ENCODE data around the gene UBE2H. TPM values are rescaled to one million over a fixed set of nuclear protein-coding genes. Genes with fewer than 3 reads are reported as not detected.

UBE2H gene
- total and polyA plus RNA-seq, 2 of the 4 experiments (the other 2 are of a cell fraction): 34.6 to 49.4 TPM

DNA sequence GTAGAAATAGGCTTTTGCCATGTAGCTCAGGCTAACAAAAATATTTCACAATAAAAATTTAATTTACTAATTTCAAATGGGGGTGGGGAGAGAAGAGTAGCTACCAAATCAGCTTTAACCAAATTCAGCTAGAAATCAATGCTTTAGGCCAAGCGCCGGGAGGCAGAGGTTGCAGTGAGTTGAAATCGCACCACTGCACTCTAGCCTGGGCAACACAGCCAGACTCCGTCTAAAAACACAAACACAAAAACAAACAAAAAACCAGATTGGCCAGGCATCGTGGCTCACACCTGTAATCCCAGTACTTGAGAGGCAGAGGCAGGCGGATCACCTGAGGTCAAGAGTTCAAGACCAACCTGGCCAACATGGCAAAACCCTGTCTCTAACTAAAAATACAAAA lies 9.4 kb downstream of the UBE2H start:
- Histone ChIP-seq H4K5ac (ENCODE audit: low read depth, low read length) (no peak overlapping the region), H3K18ac (ENCODE audit: low read depth, low read length) (no peak overlapping the region), H3K9ac (ENCODE audit: low read depth, low read length) (no peak overlapping the region), H3K27me3 (ENCODE audit: control insufficient read depth, insufficient read depth, low read length) (no peaks in the 10 kb centered on the region), H3K4me3 (ENCODE audit: insufficient read depth, low read depth, low read length) (no peak overlapping the region), H3K27ac (ENCODE audit: insufficient read depth, low read length) (no peak overlapping the region), H3K4me2 (ENCODE audit: low read depth, low read length) (no peak overlapping the region), H3K56ac (ENCODE audit: extremely low read depth, insufficient read depth, low read length) (no peak overlapping the region), H2BK20ac (ENCODE audit: low read depth, low read length) (no peak overlapping the region), H4K8ac (ENCODE audit: low read depth in 2 of 2, low read length in 2 of 2) (no peak overlapping the region), H3K9me3 (ENCODE audit: control insufficient read depth, insufficient read depth, low read length) (no peaks in the 10 kb centered on the region), H2AK5ac (ENCODE audit: low read depth, low read length) (no peak overlapping the region), H4K20me1 (ENCODE audit: insufficient read depth, low read length) (peaks cover 94% of the 10 kb centered on the region), H3K79me1 (ENCODE audit: low read depth in 1 of 2, low read length in 2 of 2) (peaks cover 13 to 66% of the 10 kb centered on the region in 2 experiments), H3K9me1 (ENCODE audit: insufficient read depth, low read length) (peaks cover 4% of the 10 kb centered on the region), H3K14ac (replicated peaks; ENCODE audit: low read depth, low read length) (no peak overlapping the region), H3K23ac (ENCODE audit: low read depth, low read length) (no peak overlapping the region), H4K91ac (ENCODE audit: insufficient read depth, low read depth, low read length) (no peak overlapping the region), H2AK9ac (replicated peaks; ENCODE audit: low read depth, low read length, poor library complexity) (no peak overlapping the region), H2BK120ac (ENCODE audit: low read depth, low read length) (no peak overlapping the region), H2BK15ac (ENCODE audit: low read depth, low read length) (no peak overlapping the region), H2BK5ac (ENCODE audit: low read depth, low read length, poor library complexity, severe bottlenecking) (no peak overlapping the region), H3K4ac (ENCODE audit: low read depth, low read length) (no peak overlapping the region), H3K4me1 (ENCODE audit: control insufficient read depth, insufficient read depth, low read length) (peaks cover 7% of the 10 kb centered on the region), H2AFZ (replicated peaks; ENCODE audit: low read length, poor library complexity) (no peak overlapping the region), H3K36me3 (ENCODE audit: control insufficient read depth, insufficient read depth, low read length) (peaks cover 12% of the 10 kb centered on the region)
- ChIA-PET CTCF (interaction anchor here (0.6 kb wide), 1 partner anchor 58 kb away, joined by 15 read pairs; no protein-coding TSS in a partner anchor), POLR2A (ENCODE audit: unreplicated experiment) (no interaction called here)
- no TSS peak for BruUV-seq (replicated peaks)
- TF ChIP-seq BHLHE40 (IDR thresholded peaks at IDR 0.05; ENCODE audit: low read depth, low read length) (no peak), MXI1 (IDR thresholded peaks at IDR 0.05; ENCODE audit: borderline replicate concordance, low read depth, low read length) (no peak), RCOR1 (IDR thresholded peaks at IDR 0.05; ENCODE audit: insufficient replicate concordance, low read length) (no peak), MAFK (IDR thresholded peaks at IDR 0.05; ENCODE audit: low read depth, low read length) (no peak), MAZ (IDR thresholded peaks at IDR 0.05; ENCODE audit: borderline replicate concordance, low read depth, low read length) (no peak), CHD1 (IDR thresholded peaks at IDR 0.05; ENCODE audit: low read depth, low read length) (no peak)
- TF ChIP-seq, protein P1, sequence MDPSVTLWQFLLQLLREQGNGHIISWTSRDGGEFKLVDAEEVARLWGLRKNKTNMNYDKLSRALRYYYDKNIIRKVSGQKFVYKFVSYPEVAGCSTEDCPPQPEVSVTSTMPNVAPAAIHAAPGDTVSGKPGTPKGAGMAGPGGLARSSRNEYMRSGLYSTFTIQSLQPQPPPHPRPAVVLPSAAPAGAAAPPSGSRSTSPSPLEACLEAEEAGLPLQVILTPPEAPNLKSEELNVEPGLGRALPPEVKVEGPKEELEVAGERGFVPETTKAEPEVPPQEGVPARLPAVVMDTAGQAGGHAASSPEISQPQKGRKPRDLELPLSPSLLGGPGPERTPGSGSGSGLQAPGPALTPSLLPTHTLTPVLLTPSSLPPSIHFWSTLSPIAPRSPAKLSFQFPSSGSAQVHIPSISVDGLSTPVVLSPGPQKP (IDR thresholded peaks at IDR 0.05; ENCODE audit: borderline replicate concordance, low read depth, low read length): no peak
- DNase-seq (no peak), ATAC-seq (ENCODE audit: low read depth) (no peak)
- in situ Hi-C loops (cut with MboI; ENCODE audit: low sequenced_read_pairs): no loop called here
- dilution Hi-C loops (cut with HindIII; ENCODE audit: low sequenced_read_pairs, unreplicated experiment): no loop called here
- no CpG with 5 or more reads among the region's 6 CpGs for WGBS, 2 experiments (ENCODE audit: extremely low coverage in 2 of 2, insufficient read length in 1 of 2)
- intact Hi-C loops (cut with micrococcal nuclease): no loop called here

All from IMR-90 (cell line).